OCI-LY7 (cell line): ENCODE measurements around the gene LTO1. TPM values are rescaled to one million over a fixed set of nuclear protein-coding genes. Genes with fewer than 3 reads are reported as not detected.
"Not testable (repeated sequence)": the region's sequence is repeated elsewhere in the genome, so short reads cannot be mapped to it uniquely, and the experiment has no call there.

ENCODE experiments used
- BruUV-seq: library from RNA; stranded (reverse); fragments of 400-500 nt; replicated peaks from 2 replicates; lab custom pipeline; 2021; lab: Mats Ljungman, UMichigan
- CTCF ChIA-PET: fragments of 300-600 bp; sonication (Branson Sonifier 250); formaldehyde crosslinking; loops from one replicate; lab custom pipeline; 2022; ENCODE audit warnings: antibody characterized with exemption; ENCODE audit not compliant: unreplicated experiment; lab: Charles Lee
- POLR2A ChIA-PET: fragments of 300-600 bp; sonication (Branson Sonifier 250); formaldehyde crosslinking; loops from one replicate; lab custom pipeline; 2022; ENCODE audit warnings: antibody characterized with exemption; lab: Charles Lee
- DNase-seq: peaks from one replicate; pipeline ENCODE4 v3.0.0-alpha.2; 2015; ENCODE audit warnings: low spot score
- H2AFZ ChIP-seq: fragments of 200-600 bp; sonication (generic), shearing (Covaris generic); 2 replicates; pipeline ENCODE4 v1.6.1; 2014; ENCODE audit warnings: mild to moderate bottlenecking, antibody characterized with exemption, low read length, moderate library complexity
- H3K27ac ChIP-seq: fragments of 200-600 bp; sonication (generic); 2 replicates; pipeline ENCODE4 v1.5.1; 2014; ENCODE audit warnings: mixed run types, low read depth, mild to moderate bottlenecking, moderate library complexity, low read length, inconsistent platforms; ENCODE audit not compliant: poor library complexity, severe bottlenecking
- H3K36me3 ChIP-seq: fragments of 200-600 bp; sonication (generic); 2 replicates; pipeline ENCODE4 v1.6.1; 2014; ENCODE audit warnings: mild to moderate bottlenecking, antibody characterized with exemption, low read length, moderate library complexity, mixed read lengths; ENCODE audit not compliant: insufficient read depth
- H3K4me1 ChIP-seq: fragments of 200-600 bp; sonication (generic); 2 replicates; pipeline ENCODE4 v1.5.1; 2014; ENCODE audit warnings: mild to moderate bottlenecking, low read length; ENCODE audit not compliant: insufficient read depth, poor library complexity, severe bottlenecking
- H3K4me2 ChIP-seq: fragments of 200-600 bp; sonication (generic); 2 replicates; pipeline ENCODE4 v1.6.1; 2014; ENCODE audit warnings: mild to moderate bottlenecking, low read length
- H3K4me3 ChIP-seq: fragments of 200-600 bp; sonication (generic); 2 replicates; pipeline ENCODE4 v1.5.1; 2014; ENCODE audit warnings: mild to moderate bottlenecking, low read depth, low read length; ENCODE audit not compliant: poor library complexity, severe bottlenecking
- H3K79me2 ChIP-seq: fragments of 200-600 bp; sonication (generic); 2 replicates; pipeline ENCODE4 v1.6.1; 2016; ENCODE audit warnings: low read depth, mild to moderate bottlenecking, low read length, moderate library complexity, mixed read lengths; ENCODE audit not compliant: insufficient read depth
- H3K9me2 ChIP-seq: fragments of 200-600 bp; sonication (generic); 2 replicates; pipeline ENCODE4 v1.6.1; 2016; ENCODE audit warnings: mild to moderate bottlenecking, low read length, mixed read lengths; ENCODE audit not compliant: insufficient read depth
- H3K9me3 ChIP-seq: fragments of 200-600 bp; sonication (generic); 2 replicates; pipeline ENCODE4 v1.6.1; 2014; ENCODE audit warnings: mild to moderate bottlenecking, mixed run types, low read length, mixed read lengths
- H4K20me1 ChIP-seq: fragments of 200-600 bp; sonication (generic); 2 replicates; pipeline ENCODE4 v1.6.1; 2014; ENCODE audit warnings: mild to moderate bottlenecking, antibody characterized with exemption, low read length, moderate library complexity, mixed read lengths; ENCODE audit not compliant: insufficient read depth
- CTCF ChIP-seq: fragments of 200-600 bp; sonication (generic); conservative IDR thresholded peaks from 2 replicates; pipeline ENCODE4 v1.5.1; 2014; ENCODE audit warnings: mild to moderate bottlenecking, antibody characterized with exemption, low read length, moderate library complexity, mixed read lengths
- EZH2phosphoT487 ChIP-seq: fragments of 200-600 bp; sonication (generic); IDR thresholded peaks from 2 replicates; pipeline ENCODE4 v1.6.1; 2018; ENCODE audit warnings: low read depth, borderline replicate concordance, mild to moderate bottlenecking, mixed run types, antibody characterized with exemption, low read length, moderate library complexity, mixed read lengths
- intact Hi-C: fragments of 100-400 bp; cut with micrococcal nuclease; formaldehyde crosslinking; loops from one replicate; pipeline ENCODE4 v1.10.0; 2022; ENCODE audit not compliant: unreplicated experiment
- total RNA-seq, 2 experiments: library from RNA; depleted of rRNA in 1 of 2; stranded (reverse); fragments of >200 nt in 1 of 2; shearing (Covaris generic) in 1 of 2; gene quantifications; 2 replicates each; pipeline ENCODE4 v1.2.3, GENCODE V29; 2014 to 2022

The LTO1 gene
- total RNA-seq, 2 experiments from 2014 or later = 28.8 to 35.9 TPM

- ChIA-PET CTCF (no interaction called here), POLR2A (no interaction called here)
- Histone ChIP-seq H3K4me1 (peaks cover 9% of the 10 kb centered on the region), H3K36me3 (no peaks in the 10 kb centered on the region), H3K79me2 (no peaks in the 10 kb centered on the region), H3K9me3 (no peaks in the 10 kb centered on the region), H4K20me1 (no peaks in the 10 kb centered on the region), H3K4me2 (no peak overlapping the region), H3K4me3 (no peak overlapping the region), H3K27ac (no peak overlapping the region), H2AFZ (no peak overlapping the region), H3K9me2 (no peaks in the 10 kb centered on the region)
- intact Hi-C loops = no loop called here
- DNase-seq = no peak
- no TSS peak for BruUV-seq
- no peak for TF ChIP-seq EZH2phosphoT487
These were observed 22.3 kb upstream of the LTO1 start for GRCh38 chr11:69697469-69697843.

- no peak for DNase-seq
- no TSS peak for BruUV-seq
These were observed 21.8 kb upstream of the LTO1 start for GRCh38 chr11:69696749-69697468.

GRCh38 chr11:69695995-69696394, 20.8 kb upstream of the LTO1 start:
- BruUV-seq, H3K4me3 ChIP-seq, intact Hi-C loops, H3K4me2 ChIP-seq, CTCF ChIA-PET, H3K36me3 ChIP-seq, H3K9me2 ChIP-seq, H3K79me2 ChIP-seq, H4K20me1 ChIP-seq, POLR2A ChIA-PET, H2AFZ ChIP-seq, H3K9me3 ChIP-seq, H3K27ac ChIP-seq, H3K4me1 ChIP-seq, DNase-seq: not testable (repeated sequence)

More at GRCh38 chr11:69696749-69697468, 21.8 kb upstream of the LTO1 start:
- H2AFZ ChIP-seq = no peak overlapping the region
- peaks cover 9% of the 10 kb centered on the region for H3K4me1 ChIP-seq
- H3K9me3 ChIP-seq = no peaks in the 10 kb centered on the region
- no peak overlapping the region for H3K27ac ChIP-seq
- H3K4me2 ChIP-seq = no peak overlapping the region
- intact Hi-C loops = no loop called here
- POLR2A ChIA-PET = no interaction called here
- H3K4me3 ChIP-seq = no peak overlapping the region
- H3K9me2 ChIP-seq = no peaks in the 10 kb centered on the region
- H3K79me2 ChIP-seq = no peaks in the 10 kb centered on the region
- no peaks in the 10 kb centered on the region for H4K20me1 ChIP-seq
- CTCF ChIA-PET = no interaction called here
- no peaks in the 10 kb centered on the region for H3K36me3 ChIP-seq
- TF ChIP-seq CTCF (no peak), EZH2phosphoT487 (no peak)

- no peak overlapping the region for H2AFZ ChIP-seq
- H3K4me2 ChIP-seq = no peak overlapping the region
- no peaks in the 10 kb centered on the region for H3K9me2 ChIP-seq
- no peaks in the 10 kb centered on the region for H3K9me3 ChIP-seq
- H3K36me3 ChIP-seq = no peaks in the 10 kb centered on the region
- ChIA-PET POLR2A (no interaction called here), CTCF (no interaction called here)
- H4K20me1 ChIP-seq = no peaks in the 10 kb centered on the region
- peaks cover 9% of the 10 kb centered on the region for H3K4me1 ChIP-seq
- no peak overlapping the region for H3K4me3 ChIP-seq
- H3K79me2 ChIP-seq = no peaks in the 10 kb centered on the region
- no peak for DNase-seq
- H3K27ac ChIP-seq = no peak overlapping the region
- no peak for TF ChIP-seq CTCF
- TF ChIP-seq EZH2phosphoT487 = no peak
- intact Hi-C loops = no loop called here
- BruUV-seq = no TSS peak
These were observed 20.4 kb upstream of the LTO1 start for GRCh38 chr11:69695581-69695980.
